Liver (tissue), 9 donors: Measurements from ENCODE around the gene CISD1. TPM values are rescaled to one million over a fixed set of nuclear protein-coding genes. Genes with fewer than 3 reads are reported as not detected.

Experiments used
- DNase-seq: peaks from one replicate; pipeline ENCODE4 v3.0.0-alpha.2; 2017; ENCODE audit warnings: low spot score
- H3K27ac ChIP-seq, 2 donors: one replicate each; pipeline ENCODE4 v1.7.0; 2013; ENCODE audit warnings: inconsistent platforms in 2 of 2, low read length in 2 of 2, control low read depth in 1 of 2, low read depth in 1 of 2, mild to moderate bottlenecking in 1 of 2
- H3K27me3 ChIP-seq, 4 donors: one replicate each; pipeline versions ENCODE4 v1.6.1 to v1.7.0; 2013; ENCODE audit warnings: low read length in 3 of 4, inconsistent platforms in 1 of 4, mild to moderate bottlenecking in 1 of 4, moderate library complexity in 1 of 4; ENCODE audit not compliant: control insufficient read depth in 4 of 4, insufficient read depth in 4 of 4
- H3K36me3 ChIP-seq, 4 donors: one replicate each; pipeline versions ENCODE4 v1.6.1 to v1.7.0; 2013; ENCODE audit warnings: low read length in 3 of 4, mild to moderate bottlenecking in 3 of 4, low read depth in 1 of 4, moderate library complexity in 1 of 4; ENCODE audit not compliant: control insufficient read depth in 4 of 4, insufficient read depth in 3 of 4
- H3K4me1 ChIP-seq, 4 donors: one replicate each; pipeline versions ENCODE4 v1.6.1 to v1.7.0; 2013; ENCODE audit warnings: low read length in 3 of 4, mild to moderate bottlenecking in 3 of 4, moderate library complexity in 1 of 4; ENCODE audit not compliant: control insufficient read depth in 4 of 4, insufficient read depth in 4 of 4
- H3K4me3 ChIP-seq, 3 donors: one replicate each; pipeline versions ENCODE4 v1.6.1 to v1.7.0; 2013; ENCODE audit warnings: low read length in 3 of 3, control low read depth in 1 of 3, low read depth in 1 of 3, mild to moderate bottlenecking in 1 of 3
- H3K9ac ChIP-seq, 2 donors: one replicate each; pipeline ENCODE4 v1.7.0; 2013; ENCODE audit warnings: low read length in 2 of 2, mild to moderate bottlenecking in 2 of 2, moderate library complexity in 2 of 2, control low read depth in 1 of 2, low read depth in 1 of 2
- H3K9me3 ChIP-seq, 4 donors: one replicate each; pipeline versions ENCODE4 v1.6.1 to v1.7.0; 2013; ENCODE audit warnings: low read length in 3 of 4; ENCODE audit not compliant: control insufficient read depth in 4 of 4
- ATF3 ChIP-seq: IDR thresholded peaks from 2 replicates; pipeline ENCODE4 v1.6.1; 2016; ENCODE audit warnings: antibody characterized with exemption
- CTCF ChIP-seq: fragments of 150-350 bp; IDR thresholded peaks from 2 replicates; pipeline ENCODE4 v1.5.1; 2017; ENCODE audit warnings: improper control_type of control experiment, low read depth, low read length; ENCODE audit not compliant: missing input control
- EGR1 ChIP-seq, 2 donors: IDR thresholded peaks; 2 replicates each; pipeline ENCODE4 v1.6.1; 2016 to 2018; ENCODE audit warnings: antibody characterized with exemption in 2 of 2, low read depth in 2 of 2
- FOXA2 ChIP-seq: IDR thresholded peaks from 2 replicates; pipeline ENCODE4 v1.6.1; 2016; ENCODE audit warnings: antibody characterized with exemption
- GABPA ChIP-seq, 2 donors: IDR thresholded peaks in 1 of 2; conservative IDR thresholded peaks in 1 of 2; 2 replicates each; pipeline ENCODE4 v1.6.1; 2016; ENCODE audit warnings: antibody characterized with exemption in 2 of 2, mild to moderate bottlenecking in 1 of 2, moderate library complexity in 1 of 2
- HNF4A ChIP-seq, 2 donors: conservative IDR thresholded peaks; 2 replicates each; pipeline ENCODE4 v1.6.1; 2016; ENCODE audit warnings: antibody characterized with exemption in 2 of 2, mild to moderate bottlenecking in 2 of 2
- HNF4G ChIP-seq: IDR thresholded peaks from 2 replicates; pipeline ENCODE4 v1.6.1; 2016; ENCODE audit warnings: antibody characterized with exemption
- JUND ChIP-seq, 2 donors: IDR thresholded peaks; 2 replicates each; pipeline ENCODE4 v1.6.1; 2016; ENCODE audit warnings: antibody characterized with exemption in 2 of 2
- MAX ChIP-seq: IDR thresholded peaks from 2 replicates; pipeline ENCODE4 v1.6.1; 2016; ENCODE audit warnings: antibody characterized with exemption
- NR2F2 ChIP-seq: IDR thresholded peaks from 2 replicates; pipeline ENCODE4 v1.6.1; 2016; ENCODE audit warnings: antibody characterized with exemption
- RAD21 ChIP-seq, 2 donors: IDR thresholded peaks; 2 replicates each; pipeline ENCODE4 v1.6.1; 2016; ENCODE audit warnings: antibody characterized with exemption in 2 of 2, mild to moderate bottlenecking in 2 of 2
- REST ChIP-seq: IDR thresholded peaks from 2 replicates; pipeline ENCODE4 v1.6.1; 2016; ENCODE audit warnings: antibody characterized with exemption, mild to moderate bottlenecking
- RXRA ChIP-seq, 2 donors: IDR thresholded peaks; 2 replicates each; pipeline ENCODE4 v1.6.1; 2017 to 2018; ENCODE audit warnings: antibody characterized with exemption in 2 of 2, mild to moderate bottlenecking in 1 of 2
- SP1 ChIP-seq: IDR thresholded peaks from 2 replicates; pipeline ENCODE4 v1.6.1; 2018; ENCODE audit warnings: antibody characterized with exemption, mild to moderate bottlenecking
- TAF1 ChIP-seq: conservative IDR thresholded peaks from 2 replicates; pipeline ENCODE4 v1.6.1; 2016; ENCODE audit warnings: antibody characterized with exemption, mild to moderate bottlenecking
- YY1 ChIP-seq: IDR thresholded peaks from 2 replicates; pipeline ENCODE4 v1.6.1; 2016; ENCODE audit warnings: antibody characterized with exemption, mild to moderate bottlenecking
- ZBTB33 ChIP-seq: IDR thresholded peaks from 2 replicates; pipeline ENCODE4 v1.6.1; 2016; ENCODE audit warnings: antibody characterized with exemption
- WGBS: extraction: QIAGEN DNeasy Blood & Tissue Kit; methylation state at CpG from one replicate; pipeline ENCODE4 v1.1.7; 2013; 5-methylcytosine and 5-hydroxymethylcytosine counted together
- polyA plus RNA-seq, 2 donors: library from polyadenylated mRNA; stranded (reverse) in 1 of 2; unstranded in 1 of 2; fragments of 200-250 nt in 1 of 2; fragments of >200 nt in 1 of 2; fragmentation: Nextera tagmentation in 1 of 2; extraction: Ambion mirVana in 1 of 2; gene quantifications; one replicate each; pipeline versions ENCODE4 v1.2.1 to v1.2.3, GENCODE V29; 2013 to 2015
- total RNA-seq, 2 donors: library from RNA; depleted of rRNA; stranded (reverse); fragments of >200 nt; gene quantifications; one replicate each; pipeline ENCODE4 v1.2.3, GENCODE V29; 2014
- donor health status: healthy.
- donor health status: healthy.
- donor health status: healthy.
- donor health status: healthy.
- donor health status: healthy.

CISD1 gene
- total and polyA plus RNA-seq, 4 donors, result 8.5 to 141 (median 15.5) TPM

- H3K4me3 ChIP-seq, result no peak overlapping the region
- TF ChIP-seq CTCF (no peak), FOXA2 (no peak), NR2F2 (no peak), ATF3 (no peak), TAF1 (no peak), JUND (IDR thresholded peaks at IDR 0.05) (no peak), ZBTB33 (no peak), REST (no peak), EGR1 (IDR thresholded peaks at IDR 0.05; ENCODE audit: low read depth in 2 of 2) (no peak), RAD21 (IDR thresholded peaks at IDR 0.05) (no peak), YY1 (no peak), RXRA (IDR thresholded peaks at IDR 0.05) (no peak), HNF4A (conservative IDR thresholded peaks at IDR 0.05) (no peak), MAX (no peak), HNF4G (no peak), SP1 (no peak), GABPA (IDR thresholded peaks at IDR 0.05 in 1 of 2, conservative IDR thresholded peaks at IDR 0.05 in 1 of 2) (no peak)
- H3K9me3 ChIP-seq, result no peaks in the 10 kb centered on the region
These were observed 59.3 kb downstream of the CISD1 start for GRCh38 chr10:58328233-58328632.

GRCh38 chr10:58330431-58330830, 61.5 kb downstream of the CISD1 start:
- Histone ChIP-seq H3K9me3 (no peaks in the 10 kb centered on the region), H3K27me3 (no peaks in the 10 kb centered on the region), H3K4me1 (peaks cover 0 to 5% (median 1%) of the 10 kb centered on the region in 4 donors), H3K4me3 (no peak overlapping the region), H3K36me3 (no peaks in the 10 kb centered on the region), H3K9ac (no peak overlapping the region), H3K27ac (no peak overlapping the region)
- WGBS, result 79% methylated on average over 1 of the region's 1 CpG
- no peak for DNase-seq
- TF ChIP-seq JUND (IDR thresholded peaks at IDR 0.05) (no peak), ZBTB33 (no peak), GABPA (IDR thresholded peaks at IDR 0.05 in 1 of 2, conservative IDR thresholded peaks at IDR 0.05 in 1 of 2) (no peak), TAF1 (no peak), HNF4G (no peak), NR2F2 (no peak), CTCF (no peak), YY1 (no peak), HNF4A (conservative IDR thresholded peaks at IDR 0.05) (no peak), EGR1 (IDR thresholded peaks at IDR 0.05; ENCODE audit: low read depth in 2 of 2) (no peak), ATF3 (no peak), SP1 (no peak), RAD21 (IDR thresholded peaks at IDR 0.05) (no peak)

More at GRCh38 chr10:58328233-58328632, 59.3 kb downstream of the CISD1 start:
- DNase-seq, result no peak
- no peaks in the 10 kb centered on the region for H3K36me3 ChIP-seq
- WGBS, result 97% methylated on average over 1 of the region's 1 CpG
- no peak overlapping the region for H3K9ac ChIP-seq
- no peak overlapping the region for H3K27ac ChIP-seq
- H3K4me1 ChIP-seq, result no peaks in the 10 kb centered on the region
- H3K27me3 ChIP-seq, result no peaks in the 10 kb centered on the region
